ENCODE data around the gene LAMB1. TPM values are rescaled to one million over a fixed set of nuclear protein-coding genes. Genes with fewer than 3 reads are reported as not detected.

Gene LAMB1
- total RNA-seq, 1 experiment from 2014 or later, result 101 TPM

DNA sequence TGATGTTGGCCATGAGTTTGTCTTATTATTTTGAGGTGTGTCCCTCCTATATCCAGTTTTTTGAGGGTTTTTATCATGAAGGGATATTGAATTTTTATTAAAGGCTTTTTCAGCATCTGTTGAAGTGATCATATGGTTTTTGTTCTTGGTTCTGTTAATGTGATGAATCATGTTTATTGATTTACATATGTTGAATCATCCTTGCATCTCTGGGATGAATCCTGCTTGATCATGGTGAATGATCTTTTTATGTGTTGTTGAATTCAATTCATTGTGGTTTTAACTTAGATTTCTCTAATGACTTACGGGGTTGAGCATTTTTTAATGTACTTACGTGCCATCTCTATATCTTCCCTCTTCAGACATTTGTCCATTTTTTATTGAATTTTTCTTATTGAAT lies 89.1 kb downstream of the LAMB1 start:
- no peak for TF ChIP-seq EZH2 (IDR thresholded peaks at IDR 0.05; ENCODE audit: low read length, unreplicated experiment)
- TF ChIP-seq, protein P1, sequence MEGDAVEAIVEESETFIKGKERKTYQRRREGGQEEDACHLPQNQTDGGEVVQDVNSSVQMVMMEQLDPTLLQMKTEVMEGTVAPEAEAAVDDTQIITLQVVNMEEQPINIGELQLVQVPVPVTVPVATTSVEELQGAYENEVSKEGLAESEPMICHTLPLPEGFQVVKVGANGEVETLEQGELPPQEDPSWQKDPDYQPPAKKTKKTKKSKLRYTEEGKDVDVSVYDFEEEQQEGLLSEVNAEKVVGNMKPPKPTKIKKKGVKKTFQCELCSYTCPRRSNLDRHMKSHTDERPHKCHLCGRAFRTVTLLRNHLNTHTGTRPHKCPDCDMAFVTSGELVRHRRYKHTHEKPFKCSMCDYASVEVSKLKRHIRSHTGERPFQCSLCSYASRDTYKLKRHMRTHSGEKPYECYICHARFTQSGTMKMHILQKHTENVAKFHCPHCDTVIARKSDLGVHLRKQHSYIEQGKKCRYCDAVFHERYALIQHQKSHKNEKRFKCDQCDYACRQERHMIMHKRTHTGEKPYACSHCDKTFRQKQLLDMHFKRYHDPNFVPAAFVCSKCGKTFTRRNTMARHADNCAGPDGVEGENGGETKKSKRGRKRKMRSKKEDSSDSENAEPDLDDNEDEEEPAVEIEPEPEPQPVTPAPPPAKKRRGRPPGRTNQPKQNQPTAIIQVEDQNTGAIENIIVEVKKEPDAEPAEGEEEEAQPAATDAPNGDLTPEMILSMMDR (conservative IDR thresholded peaks at IDR 0.05; ENCODE audit: low read depth, low read length), result no peak
- H3K4me1 ChIP-seq (ENCODE audit: insufficient read depth, low read length), result peaks cover 13% of the 10 kb centered on the region
- H3K9me3 ChIP-seq (ENCODE audit: low read length), result no peaks in the 10 kb centered on the region
- H2AFZ ChIP-seq (ENCODE audit: low read length), result no peak overlapping the region
- POLR2A ChIA-PET (ENCODE audit: unreplicated experiment), result no interaction called here
- no peak overlapping the region for H3K9ac ChIP-seq (ENCODE audit: low read length)
- H3K9me2 ChIP-seq (replicated peaks; ENCODE audit: low read length), result no peaks in the 10 kb centered on the region
- peaks cover 5% of the 10 kb centered on the region; the same call in 1 of the 2 replicates for H4K20me1 ChIP-seq (ENCODE audit: low read length)
- intact Hi-C loops (cut with micrococcal nuclease), result no loop called here
- peaks cover 17% of the 10 kb centered on the region for H3K79me2 ChIP-seq (ENCODE audit: low read length)
- peak overlapping the region; percentile 48 for H3K27ac ChIP-seq (ENCODE audit: low read length)
- peaks cover 52% of the 10 kb centered on the region for H3K36me3 ChIP-seq (ENCODE audit: low read depth, low read length)
- ATAC-seq, result peak; percentile 75
- H3K27me3 ChIP-seq (ENCODE audit: low read length), result no peaks in the 10 kb centered on the region
- CTCF ChIA-PET, result no interaction called here
- H3K4me2 ChIP-seq (ENCODE audit: low read length), result peak overlapping the region; percentile 40; the same call in 1 of the 2 replicates
- H3K4me3 ChIP-seq (ENCODE audit: low read length), result no peak overlapping the region
- no TSS peak for BruUV-seq (replicated peaks)
- H3F3A ChIP-seq (ENCODE audit: low read length, unreplicated experiment), result no peaks in the 10 kb centered on the region
- peak; percentile 57 for DNase-seq

DNA sequence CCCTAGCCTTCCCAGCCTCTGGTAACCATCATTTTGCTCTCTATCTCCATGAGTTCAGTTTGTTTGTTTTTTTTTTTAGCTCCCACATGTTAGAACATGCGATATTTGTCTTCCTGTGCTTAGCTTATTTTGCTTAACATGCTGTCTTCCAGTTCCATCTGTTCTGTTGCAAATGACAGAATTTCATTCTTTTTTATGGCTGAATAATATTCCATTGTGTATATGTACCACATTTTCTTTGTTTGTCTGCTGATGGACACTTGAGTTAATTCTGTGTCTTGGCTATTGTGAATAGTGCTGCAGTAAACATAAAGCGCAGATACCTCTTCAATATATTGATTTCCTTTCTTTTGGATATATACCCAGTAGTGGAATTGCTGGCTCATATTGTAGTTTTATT lies 91.0 kb downstream of the LAMB1 start:
- CTCF ChIA-PET, result no interaction called here
- no peak overlapping the region for H2AFZ ChIP-seq (ENCODE audit: low read length)
- H3K9ac ChIP-seq (ENCODE audit: low read length), result no peak overlapping the region
- H3K79me2 ChIP-seq (ENCODE audit: low read length), result peaks cover 17% of the 10 kb centered on the region
- TF ChIP-seq, protein P1 (conservative IDR thresholded peaks at IDR 0.05; ENCODE audit: low read depth, low read length), result no peak
- TF ChIP-seq EZH2phosphoT487 (IDR thresholded peaks at IDR 0.05; ENCODE audit: borderline replicate concordance, low read length) (no peak), EZH2 (IDR thresholded peaks at IDR 0.05; ENCODE audit: low read length, unreplicated experiment) (no peak)
- no peaks in the 10 kb centered on the region for H3K27me3 ChIP-seq (ENCODE audit: low read length)
- intact Hi-C loops (cut with micrococcal nuclease), result no loop called here
- H3F3A ChIP-seq (ENCODE audit: low read length, unreplicated experiment), result no peaks in the 10 kb centered on the region
- no peak for ATAC-seq
- no peak for DNase-seq
- no TSS peak for BruUV-seq (replicated peaks)
- H3K4me1 ChIP-seq (ENCODE audit: insufficient read depth, low read length), result peaks cover 13% of the 10 kb centered on the region
- no peak overlapping the region for H3K4me3 ChIP-seq (ENCODE audit: low read length)
- POLR2A ChIA-PET (ENCODE audit: unreplicated experiment), result interaction anchor here (0.6 kb wide), 1 partner anchor 41 kb away, joined by 3 read pairs; no protein-coding TSS in a partner anchor
- H3K9me2 ChIP-seq (replicated peaks; ENCODE audit: low read length), result no peaks in the 10 kb centered on the region
- H3K4me2 ChIP-seq (ENCODE audit: low read length), result no peak overlapping the region
- peaks cover 43% of the 10 kb centered on the region for H3K36me3 ChIP-seq (ENCODE audit: low read depth, low read length)
- H4K20me1 ChIP-seq (ENCODE audit: low read length), result peaks cover 5% of the 10 kb centered on the region; the same call in 1 of the 2 replicates
- no peak overlapping the region for H3K27ac ChIP-seq (ENCODE audit: low read length)
- H3K9me3 ChIP-seq (ENCODE audit: low read length), result no peaks in the 10 kb centered on the region

DNA sequence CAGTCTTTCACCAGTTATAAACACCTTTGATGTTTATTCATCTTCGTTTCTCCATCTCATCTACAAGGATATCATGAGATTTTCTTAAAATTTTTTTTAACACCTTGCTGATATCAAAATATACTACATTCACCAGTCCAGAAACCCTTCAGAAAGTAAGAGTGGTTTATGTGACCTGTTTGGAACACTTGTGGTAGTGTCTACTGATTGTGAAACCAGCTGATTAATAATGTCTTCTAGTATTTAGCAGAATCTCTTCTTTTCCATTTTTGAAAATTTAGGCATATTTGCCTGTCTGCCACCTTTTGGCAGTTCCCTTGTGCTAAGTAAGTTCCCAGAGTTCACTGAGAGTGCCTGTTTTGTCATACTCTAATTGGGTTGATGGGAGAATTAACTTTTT lies 93.5 kb downstream of the LAMB1 start:
- intact Hi-C loops (cut with micrococcal nuclease), result no loop called here
- BruUV-seq (replicated peaks), result no TSS peak
- no peak overlapping the region for H3K4me3 ChIP-seq (ENCODE audit: low read length)

More for the DNA sequence above, 93.5 kb downstream of the LAMB1 start:
- Histone ChIP-seq H3K4me1 (ENCODE audit: insufficient read depth, low read length) (peaks cover 12% of the 10 kb centered on the region), H3K27me3 (ENCODE audit: low read length) (no peaks in the 10 kb centered on the region), H3K4me2 (ENCODE audit: low read length) (no peak overlapping the region), H2AFZ (ENCODE audit: low read length) (no peak overlapping the region), H3K9me2 (replicated peaks; ENCODE audit: low read length) (no peaks in the 10 kb centered on the region), H3K36me3 (ENCODE audit: low read depth, low read length) (peaks cover 52% of the 10 kb centered on the region), H3K9ac (ENCODE audit: low read length) (no peak overlapping the region), H3K9me3 (ENCODE audit: low read length) (no peaks in the 10 kb centered on the region), H3K27ac (ENCODE audit: low read length) (no peak overlapping the region), H4K20me1 (ENCODE audit: low read length) (peaks cover 4% of the 10 kb centered on the region; the same call in 1 of the 2 replicates), H3F3A (ENCODE audit: low read length, unreplicated experiment) (no peaks in the 10 kb centered on the region), H3K79me2 (ENCODE audit: low read length) (peaks cover 8% of the 10 kb centered on the region; the same call in 1 of the 2 replicates)
- ATAC-seq (no peak), DNase-seq (no peak)
- TF ChIP-seq, protein P1 (conservative IDR thresholded peaks at IDR 0.05; ENCODE audit: low read depth, low read length), result no peak
- TF ChIP-seq EZH2 (IDR thresholded peaks at IDR 0.05; ENCODE audit: low read length, unreplicated experiment), result no peak
- no peak for TF ChIP-seq EZH2phosphoT487 (IDR thresholded peaks at IDR 0.05; ENCODE audit: borderline replicate concordance, low read length)
- POLR2A ChIA-PET (ENCODE audit: unreplicated experiment), result no interaction called here
- CTCF ChIA-PET, result no interaction called here
